ENCODE measurements around the gene IRX4. TPM values are rescaled to one million over a fixed set of nuclear protein-coding genes. Genes with fewer than 3 reads are reported as not detected.

IRX4 gene
- total RNA-seq, 1 experiment from 2014 or later: 4.6 TPM

DNA sequence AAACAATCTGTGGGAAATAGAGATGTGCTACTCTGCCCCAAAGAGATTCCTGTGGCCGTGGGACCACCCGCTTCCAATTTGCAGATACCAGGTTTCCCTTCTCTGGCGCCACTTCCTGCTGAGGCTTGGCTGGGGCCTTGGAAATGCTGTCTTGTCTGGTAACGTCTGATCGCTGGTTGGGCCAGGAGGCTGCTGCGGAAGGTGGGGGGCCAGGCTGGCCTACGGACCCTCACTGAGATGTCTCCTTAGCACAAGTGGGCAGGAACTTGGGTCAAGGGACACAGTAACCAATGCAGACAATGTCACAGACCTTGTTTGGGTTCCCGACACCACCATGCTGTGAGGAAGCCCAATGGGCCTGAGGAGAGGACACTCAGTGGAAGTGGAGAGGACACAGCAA, 31.7 kb upstream of the IRX4 start:
- DNase-seq (ENCODE audit: low read depth): no peak

GRCh38 chr5:1913578-1913977, 30.9 kb upstream of the IRX4 start:
- no peak for DNase-seq (ENCODE audit: low read depth)

- DNase-seq (ENCODE audit: low read depth): no peak
Measured at GRCh38 chr5:1912951-1913565, 30.3 kb upstream of the IRX4 start.

- DNase-seq (ENCODE audit: low read depth): no peak
Measured at GRCh38 chr5:1911773-1912235, 29.1 kb upstream of the IRX4 start.

DNA sequence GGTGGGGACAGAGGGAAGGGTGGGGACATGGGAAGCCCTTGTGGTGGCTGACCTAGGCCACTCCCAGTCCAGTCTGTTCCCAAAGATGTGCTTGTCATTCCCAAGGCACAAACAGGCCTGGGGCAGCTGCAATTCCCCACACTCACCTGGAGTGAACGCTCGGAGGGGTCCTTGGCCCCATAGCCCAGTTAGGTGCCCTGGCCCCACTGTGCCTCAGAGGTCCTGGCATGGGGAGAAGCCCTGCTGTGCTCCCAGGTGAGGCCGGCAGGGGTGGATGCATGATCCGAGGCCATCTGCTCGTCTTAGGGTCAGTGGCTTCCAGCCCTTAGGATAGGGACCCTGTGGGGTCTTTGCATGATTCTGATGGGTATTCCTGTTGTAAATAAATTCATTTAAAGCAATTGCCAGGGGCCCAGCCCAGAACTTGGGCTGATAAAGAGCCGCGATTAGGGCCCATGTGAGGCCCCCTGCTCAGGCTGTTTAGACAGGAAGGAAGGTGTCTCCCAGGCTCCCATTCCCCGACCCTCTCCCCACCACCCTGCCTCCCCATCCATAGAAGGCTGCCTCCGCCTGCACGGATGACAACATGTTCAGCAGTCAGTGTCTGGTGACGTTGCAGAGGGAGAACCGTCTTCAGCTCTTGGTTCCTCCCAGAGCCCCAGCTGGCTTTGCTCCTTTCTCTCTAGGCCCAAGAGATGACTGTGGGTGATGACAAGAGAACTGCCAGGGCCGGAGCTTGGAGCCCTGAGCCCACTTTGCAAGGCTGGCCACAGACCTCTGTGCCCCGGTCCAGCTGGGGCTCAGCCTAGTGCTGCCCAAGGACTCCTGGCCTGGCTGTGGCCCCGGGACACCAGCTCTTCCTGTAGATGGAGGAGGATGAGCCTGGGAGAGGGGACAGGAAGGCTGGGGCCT, 28.4 kb upstream of the IRX4 start:
- no peak for DNase-seq (ENCODE audit: low read depth)

DNA sequence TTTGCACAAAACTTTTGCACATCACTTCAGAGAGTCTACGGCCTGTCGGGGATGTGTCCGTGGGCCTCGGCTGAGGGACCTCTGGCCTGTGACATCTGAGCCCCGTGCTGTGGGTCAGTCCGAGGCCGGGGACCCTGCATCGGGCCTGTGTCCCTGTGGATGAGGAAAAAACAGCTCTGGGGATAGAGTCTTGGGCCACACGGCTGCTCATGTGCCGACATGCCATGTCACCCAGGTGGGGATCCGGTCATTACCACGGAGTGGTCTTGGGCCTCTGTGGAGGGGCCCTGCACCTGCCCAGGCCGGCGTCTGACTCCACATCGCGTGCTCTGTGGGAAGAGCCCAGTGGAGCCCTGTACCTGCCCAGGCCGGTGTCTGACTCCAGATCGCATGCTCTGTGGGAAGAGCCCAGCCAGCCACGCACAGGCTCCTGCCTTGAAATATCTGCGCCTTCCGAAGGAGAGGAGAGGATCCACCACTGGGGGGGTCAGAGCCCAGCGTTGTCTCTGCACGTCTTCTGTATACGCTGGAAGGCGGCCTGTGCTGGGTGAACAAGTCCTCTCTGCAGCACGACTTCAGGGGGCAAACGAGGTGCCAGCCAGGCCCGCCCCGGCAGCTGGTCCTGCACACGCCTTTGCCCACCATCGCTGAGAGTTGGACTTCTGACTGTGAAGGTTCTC, 27.5 kb upstream of the IRX4 start:
- DNase-seq (ENCODE audit: low read depth): no peak

GRCh38 chr5:1909346-1909985, 26.7 kb upstream of the IRX4 start:
- DNase-seq (ENCODE audit: low read depth): no peak

DNA sequence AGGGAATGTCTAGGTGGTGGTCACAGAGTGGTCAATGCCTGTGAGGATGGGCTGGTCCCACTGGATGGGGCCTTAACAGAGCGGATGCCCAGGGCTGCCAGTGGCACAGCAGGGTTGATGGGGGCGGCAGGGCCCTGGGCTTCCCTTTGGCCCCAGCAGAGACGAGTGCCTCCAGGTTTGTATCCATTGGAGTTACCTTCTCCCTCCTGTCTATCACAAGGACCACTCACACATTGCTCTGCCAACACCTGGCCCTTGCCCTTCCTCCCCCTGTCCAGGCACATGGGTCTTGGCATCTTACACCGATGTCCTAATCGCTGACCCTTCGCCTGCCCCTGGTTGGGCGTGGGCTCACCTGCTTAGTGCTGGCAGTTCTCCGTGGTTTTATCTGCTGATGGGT, 26.2 kb upstream of the IRX4 start:
- DNase-seq (ENCODE audit: low read depth): no peak

GRCh38 chr5:1907616-1908015, 24.9 kb upstream of the IRX4 start:
- no peak for DNase-seq (ENCODE audit: low read depth)

DNA sequence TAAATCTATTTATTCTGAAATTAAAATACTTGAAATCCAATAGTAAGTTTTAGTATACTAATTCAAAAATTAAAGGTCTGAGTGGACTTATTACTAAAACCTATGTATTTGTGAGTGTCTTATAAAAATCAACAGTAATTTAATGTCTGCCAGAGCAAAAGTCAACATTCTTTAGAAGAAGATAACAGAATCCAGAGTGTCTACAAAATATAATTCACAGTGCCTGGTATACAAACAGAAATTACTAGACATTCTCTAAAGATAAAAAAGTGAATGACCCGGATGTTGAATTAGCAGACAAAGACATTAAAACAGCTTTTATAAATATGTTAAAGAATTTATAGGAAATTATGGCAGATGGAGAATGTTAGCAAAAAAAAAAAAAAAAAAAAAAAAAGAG, 22.4 kb upstream of the IRX4 start:
- DNase-seq (ENCODE audit: low read depth): no peak

GRCh38 chr5:1901983-1902382, 19.3 kb upstream of the IRX4 start:
- DNase-seq (ENCODE audit: low read depth): no peak

- DNase-seq (ENCODE audit: low read depth): no peak
Measured at GRCh38 chr5:1901061-1901460, 18.3 kb upstream of the IRX4 start.

- DNase-seq (ENCODE audit: low read depth): no peak
Measured at GRCh38 chr5:1899201-1899600, 16.5 kb upstream of the IRX4 start.

DNA sequence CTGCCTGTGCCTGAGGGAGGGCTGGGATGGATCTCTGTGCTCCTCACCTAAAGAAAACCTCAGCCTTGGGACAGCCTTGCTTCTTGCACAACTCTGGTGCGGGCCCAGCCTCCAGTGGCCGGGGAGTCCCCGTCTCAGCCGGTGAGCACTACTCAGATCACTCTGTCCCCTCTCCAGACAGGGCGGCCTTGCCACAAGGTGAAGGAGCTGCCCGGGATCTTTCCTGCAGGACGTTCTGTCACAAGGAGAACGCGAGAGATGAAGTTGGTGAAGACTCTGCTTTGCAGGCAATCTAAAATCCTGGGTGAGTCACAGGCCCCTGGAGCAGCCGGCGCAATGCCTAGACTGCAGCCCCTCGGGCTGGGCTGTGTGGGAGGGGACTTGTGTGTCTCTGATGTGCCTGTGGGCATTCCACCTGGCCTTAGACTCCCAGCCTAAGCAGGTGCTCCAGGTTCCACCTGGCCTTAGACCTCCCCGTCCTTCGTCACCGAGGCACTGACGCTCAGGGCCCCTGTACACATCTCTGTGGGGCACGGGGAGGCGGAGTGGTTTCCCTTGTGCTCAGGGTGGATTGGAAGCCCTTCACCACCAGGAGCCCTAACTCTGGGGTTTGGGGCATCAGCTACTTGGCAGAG, 15.2 kb upstream of the IRX4 start:
- no peak for DNase-seq (ENCODE audit: low read depth)

DNA sequence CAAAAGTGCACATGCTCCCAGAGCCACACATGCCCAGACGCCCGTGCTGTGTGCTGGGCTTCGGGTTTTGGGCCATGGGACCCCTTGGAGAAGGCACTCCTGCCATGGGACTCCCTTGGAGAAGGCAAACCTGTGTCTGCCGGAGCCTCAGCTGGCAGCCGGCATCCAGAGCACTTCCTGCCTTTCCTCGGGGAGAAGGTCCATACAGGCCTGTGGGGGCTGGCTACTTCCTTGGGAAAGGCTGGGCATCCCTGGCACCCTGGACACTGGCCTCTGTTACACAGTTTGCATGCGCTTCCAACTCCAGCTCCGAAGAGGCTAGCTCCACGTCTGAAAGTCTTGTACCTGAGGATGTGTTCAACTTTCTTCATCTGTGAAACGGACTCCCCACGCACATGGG, 14.7 kb upstream of the IRX4 start:
- no peak for DNase-seq (ENCODE audit: low read depth)

- DNase-seq (ENCODE audit: low read depth): no peak
Measured at GRCh38 chr5:1896602-1897376, 14.1 kb upstream of the IRX4 start.

GRCh38 chr5:1895739-1896420, 13.2 kb upstream of the IRX4 start:
- no peak for DNase-seq (ENCODE audit: low read depth)

GRCh38 chr5:1894243-1894642, 11.5 kb upstream of the IRX4 start:
- DNase-seq (ENCODE audit: low read depth): no peak

GRCh38 chr5:1893754-1894153, 11.0 kb upstream of the IRX4 start:
- no peak for DNase-seq (ENCODE audit: low read depth)

GRCh38 chr5:1892685-1893445, 10.1 kb upstream of the IRX4 start:
- no peak for DNase-seq (ENCODE audit: low read depth)

All from Daoy (cell line).